Muscle layer of colon (tissue), 2 donors: ENCODE results near the gene COPS3.
"Not testable (repeated sequence)": the region's sequence is repeated elsewhere in the genome, so short reads cannot be mapped to it uniquely, and the experiment has no call there.

Experiments
- H3K27ac ChIP-seq: one replicate; pipeline ENCODE4 v1.7.0; 2013; ENCODE audit warnings: low read depth, mild to moderate bottlenecking, low read length, moderate library complexity
- H3K27me3 ChIP-seq, 2 donors: one replicate each; pipeline ENCODE4 v1.7.0; 2013; ENCODE audit warnings: low read length in 2 of 2, mild to moderate bottlenecking in 2 of 2; ENCODE audit not compliant: insufficient read depth in 2 of 2, control insufficient read depth in 1 of 2
- H3K36me3 ChIP-seq: one replicate; pipeline ENCODE4 v1.7.0; 2013; ENCODE audit warnings: mild to moderate bottlenecking, low read length; ENCODE audit not compliant: insufficient read depth
- H3K4me1 ChIP-seq: one replicate; pipeline ENCODE4 v1.7.0; 2013; ENCODE audit warnings: mild to moderate bottlenecking, low read length; ENCODE audit not compliant: insufficient read depth
- H3K4me3 ChIP-seq, 2 donors: one replicate each; pipeline ENCODE4 v1.7.0; 2013; ENCODE audit warnings: low read length in 2 of 2, low read depth in 1 of 2, mild to moderate bottlenecking in 1 of 2, moderate library complexity in 1 of 2
- H3K9ac ChIP-seq: one replicate; pipeline ENCODE4 v1.7.0; 2013; ENCODE audit warnings: low read length
- H3K9me3 ChIP-seq: one replicate; pipeline ENCODE4 v1.7.0; 2013; ENCODE audit warnings: mild to moderate bottlenecking, low read length
- donor health status: abdominal sarcoma.
- donor health status: Adenocarcinoma of cecum.

The COPS3 gene

DNA sequence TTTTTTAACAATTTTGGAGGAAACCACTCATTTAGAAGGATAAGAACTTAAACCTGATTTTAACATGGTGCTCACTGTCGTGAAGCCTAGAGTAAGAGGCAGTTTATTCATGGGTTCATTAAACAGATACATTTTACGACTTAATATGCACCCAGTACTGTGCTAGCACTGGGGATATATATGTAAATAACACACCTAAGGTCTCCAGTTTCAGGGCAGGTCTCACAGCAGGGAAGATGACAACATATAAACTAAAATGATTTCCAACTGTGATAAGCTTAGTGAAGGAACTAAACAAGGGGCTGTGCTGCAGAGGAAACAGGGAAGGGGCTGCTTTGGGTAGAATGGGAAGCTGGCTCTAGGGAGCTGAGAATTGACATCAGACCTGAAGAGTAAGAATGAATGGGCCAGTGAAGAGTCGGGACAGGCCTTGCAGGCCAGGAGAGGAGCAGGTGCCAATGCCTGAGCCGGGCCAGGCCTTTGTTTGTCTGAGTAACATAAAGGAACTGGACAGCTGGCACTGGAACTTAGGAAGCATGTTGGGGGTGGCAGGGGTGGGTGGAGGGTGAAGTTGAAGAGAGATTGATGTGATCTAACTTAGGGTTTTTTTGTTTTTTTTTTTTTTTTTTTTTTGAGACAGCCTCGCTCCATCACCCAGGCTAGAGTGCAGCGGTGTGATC, 34.2 kb upstream of the COPS3 start:
- Histone ChIP-seq H3K27ac (no peak overlapping the region), H3K9me3 (no peaks in the 10 kb centered on the region), H3K4me3 (no peak overlapping the region), H3K27me3 (no peaks in the 10 kb centered on the region), H3K4me1 (no peaks in the 10 kb centered on the region), H3K36me3 (no peaks in the 10 kb centered on the region), H3K9ac (no peak overlapping the region)

- H3K36me3 ChIP-seq, result no peaks in the 10 kb centered on the region
- H3K9me3 ChIP-seq, result no peaks in the 10 kb centered on the region
- no peaks in the 10 kb centered on the region for H3K4me1 ChIP-seq
- no peak overlapping the region for H3K9ac ChIP-seq
- no peaks in the 10 kb centered on the region for H3K27me3 ChIP-seq
- H3K4me3 ChIP-seq, result no peak overlapping the region
- H3K27ac ChIP-seq, result no peak overlapping the region
These were observed 33.5 kb upstream of the COPS3 start for GRCh38 chr17:17314501-17315071.

DNA sequence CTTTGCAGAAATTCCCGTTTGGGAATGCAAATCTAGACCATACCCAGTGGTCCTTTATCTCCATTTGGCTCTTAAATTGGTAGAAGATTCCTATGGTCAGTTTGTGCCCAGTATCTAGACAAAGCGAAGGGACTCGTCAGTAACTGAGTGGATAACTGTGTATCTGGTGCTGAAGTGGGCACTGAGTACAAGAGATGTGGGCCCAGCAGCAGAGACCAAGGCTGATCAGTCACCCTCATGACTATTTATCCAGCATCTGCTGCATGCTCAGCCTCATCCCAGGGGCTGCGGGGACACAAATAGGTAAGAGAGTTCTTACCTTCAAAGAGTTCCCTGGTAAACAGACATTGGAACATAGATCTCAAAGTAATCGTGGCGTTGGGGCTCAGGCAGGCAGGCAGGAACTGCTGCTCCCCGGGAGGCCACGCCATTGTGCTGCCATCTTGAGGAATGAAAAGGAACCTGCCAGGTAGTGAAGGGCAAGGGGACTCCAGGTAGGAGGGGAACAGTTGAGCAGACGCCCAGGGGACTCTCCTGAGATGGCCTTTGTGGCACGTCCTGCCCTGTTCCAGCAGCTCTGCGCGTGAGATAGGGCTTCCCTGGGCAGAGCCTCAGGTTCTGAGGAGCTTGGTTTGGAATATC, 32.4 kb upstream of the COPS3 start:
- Histone ChIP-seq H3K4me1 (no peaks in the 10 kb centered on the region), H3K27me3 (no peaks in the 10 kb centered on the region), H3K9me3 (no peaks in the 10 kb centered on the region), H3K27ac (no peak overlapping the region), H3K9ac (no peak overlapping the region), H3K36me3 (no peaks in the 10 kb centered on the region), H3K4me3 (no peak overlapping the region)

DNA sequence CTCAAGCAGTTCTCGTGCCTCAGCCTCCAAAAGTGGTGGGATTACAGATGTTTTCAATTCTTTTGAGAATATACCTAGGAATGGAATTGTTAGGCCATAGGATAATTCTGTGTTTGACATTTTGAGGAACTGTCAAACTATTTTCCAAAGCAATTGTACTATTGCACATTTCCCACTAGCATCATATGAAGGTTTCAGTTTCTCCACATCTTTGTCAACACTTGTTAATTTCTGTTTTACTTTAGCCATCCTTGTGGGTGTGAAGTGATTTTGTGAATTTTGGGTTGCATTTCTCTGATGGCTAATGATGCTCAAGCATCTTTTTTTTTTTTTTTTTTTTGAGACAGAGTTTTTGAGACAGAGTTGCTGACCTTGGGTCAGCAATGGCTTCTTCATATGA, 28.3 kb upstream of the COPS3 start:
- no peaks in the 10 kb centered on the region for H3K9me3 ChIP-seq
- no peaks in the 10 kb centered on the region for H3K27me3 ChIP-seq
- no peaks in the 10 kb centered on the region for H3K4me1 ChIP-seq
- no peak overlapping the region for H3K4me3 ChIP-seq
- no peak overlapping the region for H3K27ac ChIP-seq
- H3K36me3 ChIP-seq, result no peaks in the 10 kb centered on the region
- no peak overlapping the region for H3K9ac ChIP-seq

DNA sequence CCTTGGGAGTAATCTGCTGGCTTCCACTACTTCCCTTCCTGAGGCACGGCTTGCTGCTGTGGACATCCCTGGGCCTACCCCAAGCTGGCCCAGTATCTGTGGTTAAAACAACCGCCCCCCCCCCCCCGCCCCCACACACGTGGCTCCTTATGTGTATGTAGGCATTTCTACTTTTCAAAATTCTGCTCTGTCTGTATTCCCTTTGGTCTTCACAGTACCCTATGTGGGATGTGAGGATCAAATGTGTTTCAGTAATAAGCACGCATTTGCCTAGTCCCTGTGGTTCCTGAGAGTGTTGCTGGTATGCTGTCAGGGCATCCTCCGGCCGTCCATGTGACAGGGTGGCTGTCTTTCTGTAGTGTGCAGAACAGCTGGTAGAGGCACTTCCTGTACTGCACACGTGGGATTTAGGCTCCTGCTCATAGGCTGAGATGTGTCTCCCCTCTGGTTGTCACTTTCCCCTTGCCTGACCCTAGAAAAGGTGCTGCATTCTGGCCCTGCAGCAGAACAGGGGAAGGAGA, 24.3 kb upstream of the COPS3 start:
- Histone ChIP-seq H3K9ac (no peak overlapping the region), H3K4me1 (peaks cover 6% of the 10 kb centered on the region), H3K27me3 (no peaks in the 10 kb centered on the region), H3K36me3 (no peaks in the 10 kb centered on the region), H3K9me3 (no peaks in the 10 kb centered on the region), H3K27ac (no peak overlapping the region), H3K4me3 (no peak overlapping the region)

DNA sequence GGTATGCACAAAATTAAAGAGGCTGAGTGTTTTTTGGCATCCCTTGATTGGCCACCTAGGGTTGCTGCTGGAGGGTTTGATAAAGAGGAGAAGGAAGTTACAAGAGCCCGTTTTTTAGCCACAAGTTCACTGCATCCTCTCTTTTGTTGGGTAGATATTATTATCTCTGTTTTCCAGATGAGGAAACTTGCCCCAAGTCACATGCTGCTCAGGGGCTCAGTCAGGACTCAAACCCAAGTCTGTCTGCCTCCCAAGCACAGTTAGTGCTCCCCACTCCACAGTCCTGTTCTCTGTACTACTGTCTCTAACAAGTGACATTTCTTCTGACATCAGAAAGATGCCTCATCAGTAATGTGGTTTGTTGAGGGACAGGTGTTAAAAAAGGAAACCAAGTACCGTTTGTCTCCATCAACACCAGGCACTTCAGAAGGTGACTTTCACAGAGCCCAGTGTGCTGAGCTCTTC, 23.5 kb upstream of the COPS3 start:
- Histone ChIP-seq H3K27me3 (no peaks in the 10 kb centered on the region), H3K4me1 (peaks cover 6% of the 10 kb centered on the region), H3K27ac (no peak overlapping the region), H3K4me3 (no peak overlapping the region), H3K9ac (no peak overlapping the region), H3K36me3 (no peaks in the 10 kb centered on the region), H3K9me3 (no peaks in the 10 kb centered on the region)

DNA sequence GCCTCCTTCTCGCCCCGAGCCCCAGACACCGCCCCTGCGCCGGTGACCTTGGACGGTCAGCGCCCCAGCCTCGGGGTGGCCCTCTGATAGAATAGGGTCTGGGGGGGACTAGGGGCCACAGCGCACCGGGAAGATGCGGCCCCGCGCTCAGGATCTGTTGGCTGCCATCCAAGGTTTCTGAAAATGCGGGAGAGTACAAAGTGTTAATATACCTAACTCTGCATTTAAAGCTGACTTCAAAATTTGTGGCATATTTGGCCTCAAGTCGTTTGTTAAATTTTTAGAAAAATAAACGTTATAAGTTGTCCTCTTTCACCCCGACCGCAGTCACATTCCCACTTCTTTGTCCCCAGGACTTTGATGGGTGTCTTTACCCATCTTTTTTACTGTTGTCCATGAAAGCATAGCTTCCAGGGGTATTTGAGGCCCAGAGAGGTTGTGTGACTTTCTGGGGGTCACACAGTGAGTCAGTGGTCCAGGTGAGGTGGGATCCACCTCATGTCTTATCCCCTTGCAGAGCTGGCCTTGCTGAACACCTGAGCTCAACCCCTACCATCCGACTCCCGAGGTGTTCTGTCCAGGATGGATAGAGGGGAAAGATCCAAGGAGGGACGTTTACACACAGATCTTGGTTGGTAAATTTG, 22.9 kb upstream of the COPS3 start:
- no peaks in the 10 kb centered on the region for H3K27me3 ChIP-seq
- H3K9me3 ChIP-seq, result no peaks in the 10 kb centered on the region
- H3K36me3 ChIP-seq, result no peaks in the 10 kb centered on the region
- H3K4me3 ChIP-seq, result peak overlapping the region; percentile 50 to 52
- no peak overlapping the region for H3K9ac ChIP-seq
- peaks cover 6% of the 10 kb centered on the region for H3K4me1 ChIP-seq
- H3K27ac ChIP-seq, result peak overlapping the region; percentile 16

GRCh38 chr17:17303010-17303846, 22.2 kb upstream of the COPS3 start, which contains the start of gene NT5M:
Gene NT5M, plus strand, starts transcription at chr17:17303373. Its CDS starts 178 bp downstream, at chr17:17303551.
- Histone ChIP-seq H3K27me3 (no peaks in the 10 kb centered on the region), H3K4me3 (peak within 1 kb of the TSS; percentile 50 to 52), H3K36me3 (no peaks in the 10 kb centered on the region), H3K27ac (peak within 1 kb of the TSS; percentile 69), H3K9me3 (no peaks in the 10 kb centered on the region), H3K9ac (no peak within 1 kb of the TSS), H3K4me1 (peaks cover 6% of the 10 kb centered on the region)

DNA sequence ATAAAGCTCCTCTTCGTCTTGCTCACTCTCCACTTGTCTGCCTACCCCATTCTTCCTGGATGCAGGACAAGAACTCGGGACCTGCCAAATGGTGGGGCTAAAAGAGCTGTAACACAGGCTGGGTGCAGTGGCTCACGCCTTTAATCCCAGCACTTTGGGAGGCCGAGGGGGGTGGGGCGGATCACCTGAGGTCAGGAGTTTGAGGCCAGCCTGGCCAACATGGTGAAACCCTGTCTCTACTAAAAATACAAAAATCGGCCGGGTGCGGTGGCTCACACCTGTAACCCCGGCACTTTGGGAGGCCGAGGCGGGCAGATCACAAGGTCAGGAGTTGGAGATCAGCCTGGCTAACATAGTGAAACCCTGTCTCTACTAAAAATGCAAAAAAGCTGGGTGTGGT, 20.6 kb upstream of the COPS3 start:
- H3K4me1 ChIP-seq, H3K9ac ChIP-seq, H3K27me3 ChIP-seq, H3K4me3 ChIP-seq, H3K36me3 ChIP-seq, H3K27ac ChIP-seq, H3K9me3 ChIP-seq: not testable (repeated sequence)

- peak overlapping the region in 1 of 2 donors; percentile 15 for H3K4me3 ChIP-seq
- H3K27me3 ChIP-seq, result no peaks in the 10 kb centered on the region
- no peaks in the 10 kb centered on the region for H3K9me3 ChIP-seq
- peak overlapping the region; percentile 35 for H3K27ac ChIP-seq
- no peak overlapping the region for H3K9ac ChIP-seq
- H3K4me1 ChIP-seq, result peaks cover 6% of the 10 kb centered on the region
- no peaks in the 10 kb centered on the region for H3K36me3 ChIP-seq
These were observed 19.9 kb upstream of the COPS3 start for GRCh38 chr17:17300624-17301568.
